OCI-LY1 (cell line): ENCODE measurements around the gene DNAJC7.
A peak's percentile ranks its signal among the peaks of the same experiment; 100 is the strongest.

Experiments
- H2AFZ ChIP-seq: fragments of 200-600 bp; sonication (generic), shearing (Covaris generic); 2 replicates; pipeline ENCODE4 v1.6.0; 2014; ENCODE audit warnings: antibody characterized with exemption, mild to moderate bottlenecking, low read length
- H3F3A ChIP-seq: fragments of 200-600 bp; sonication (generic), shearing (Covaris generic); 2 replicates; pipeline ENCODE4 v1.6.0; 2014; ENCODE audit warnings: mild to moderate bottlenecking, antibody characterized with exemption, low read length, moderate library complexity; ENCODE audit not compliant: insufficient read depth
- H3K27ac ChIP-seq: fragments of 200-600 bp; sonication (generic); 2 replicates; pipeline ENCODE4 v1.5.1; 2014; ENCODE audit warnings: low read length, mixed run types, mild to moderate bottlenecking, low read depth; ENCODE audit not compliant: poor library complexity, severe bottlenecking
- H3K27me3 ChIP-seq: fragments of 200-600 bp; sonication (generic); 2 replicates; pipeline ENCODE4 v1.6.0; 2014; ENCODE audit warnings: antibody characterized with exemption, mild to moderate bottlenecking, low read length, moderate library complexity; ENCODE audit not compliant: insufficient read depth
- H3K36me3 ChIP-seq: fragments of 200-600 bp; sonication (generic); 2 replicates; pipeline ENCODE4 v1.6.1; 2014; ENCODE audit warnings: mild to moderate bottlenecking, antibody characterized with exemption, low read length, moderate library complexity, mixed read lengths; ENCODE audit not compliant: insufficient read depth
- H3K4me1 ChIP-seq: fragments of 200-600 bp; sonication (generic); 2 replicates; pipeline ENCODE4 v1.5.1; 2014; ENCODE audit warnings: mild to moderate bottlenecking, low read length, moderate library complexity; ENCODE audit not compliant: insufficient read depth, severe bottlenecking
- H3K4me2 ChIP-seq: fragments of 200-600 bp; sonication (generic), shearing (Covaris generic); 2 replicates; pipeline ENCODE4 v1.6.1; 2014; ENCODE audit warnings: low read length
- H3K4me3 ChIP-seq: fragments of 200-600 bp; sonication (generic); 2 replicates; pipeline ENCODE4 v1.5.1; 2014; ENCODE audit warnings: low read length, low read depth, mild to moderate bottlenecking, mixed read lengths; ENCODE audit not compliant: poor library complexity, severe bottlenecking
- H3K79me2 ChIP-seq: fragments of 200-600 bp; shearing (Covaris generic); 2 replicates; pipeline ENCODE4 v1.6.1; 2016; ENCODE audit warnings: mixed run types, low read length, mixed read lengths; ENCODE audit not compliant: insufficient read depth
- H3K9ac ChIP-seq: fragments of 200-600 bp; sonication (generic), shearing (Covaris generic); 2 replicates; pipeline ENCODE4 v1.6.1; 2014; ENCODE audit warnings: mild to moderate bottlenecking, low read length, mixed read lengths
- H3K9me2 ChIP-seq: fragments of 200-600 bp; sonication (generic), shearing (Covaris generic); 2 replicates; pipeline ENCODE4 v1.6.1; 2014; ENCODE audit warnings: low read depth, mild to moderate bottlenecking, low read length, mixed read lengths
- H3K9me3 ChIP-seq: fragments of 200-600 bp; shearing (Covaris generic); 2 replicates; pipeline ENCODE4 v1.6.1; 2014; ENCODE audit warnings: low read length, mixed read lengths
- H4K20me1 ChIP-seq: fragments of 200-600 bp; sonication (generic), shearing (Covaris generic); 2 replicates; pipeline ENCODE4 v1.6.0; 2016; ENCODE audit warnings: mild to moderate bottlenecking, low read length; ENCODE audit not compliant: insufficient read depth
- EZH2 ChIP-seq: fragments of 200-600 bp; sonication (generic), shearing (Covaris generic); IDR thresholded peaks from 2 replicates; pipeline ENCODE4 v1.8.0; 2017; ENCODE audit warnings: borderline replicate concordance, mixed run types, mild to moderate bottlenecking, antibody characterized with exemption, low read length, moderate library complexity, mixed read lengths
- TF ChIP-seq, protein P1 (sequence below): fragments of 200-600 bp; sonication (generic), shearing (Covaris generic); IDR thresholded peaks from 2 replicates; pipeline ENCODE4 v1.5.1; 2017; ENCODE audit warnings: mild to moderate bottlenecking, antibody characterized with exemption, low read length, moderate library complexity, mixed read lengths

The DNAJC7 gene

DNA sequence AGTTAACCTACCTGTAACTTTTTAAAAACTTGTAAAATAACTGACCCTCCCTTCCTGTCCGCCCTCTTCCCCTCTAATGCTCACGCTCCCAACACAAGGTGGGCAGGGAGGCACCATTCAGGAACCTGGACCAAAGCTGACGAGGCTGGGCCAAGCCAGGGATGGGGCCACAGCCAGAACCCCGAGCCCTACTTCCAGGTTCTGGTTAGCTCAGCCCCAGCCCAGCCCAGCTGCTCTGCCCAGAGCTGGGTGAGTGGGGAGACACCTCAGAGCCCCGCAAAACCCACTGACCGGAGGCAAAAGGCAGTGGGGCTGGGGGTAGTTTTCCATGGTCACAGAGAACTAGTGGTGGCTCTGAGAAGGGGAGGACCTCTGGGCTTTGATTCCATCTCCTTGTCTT lies 43.2 kb downstream of the DNAJC7 start:
- no peak for TF ChIP-seq EZH2
- TF ChIP-seq, protein P1, sequence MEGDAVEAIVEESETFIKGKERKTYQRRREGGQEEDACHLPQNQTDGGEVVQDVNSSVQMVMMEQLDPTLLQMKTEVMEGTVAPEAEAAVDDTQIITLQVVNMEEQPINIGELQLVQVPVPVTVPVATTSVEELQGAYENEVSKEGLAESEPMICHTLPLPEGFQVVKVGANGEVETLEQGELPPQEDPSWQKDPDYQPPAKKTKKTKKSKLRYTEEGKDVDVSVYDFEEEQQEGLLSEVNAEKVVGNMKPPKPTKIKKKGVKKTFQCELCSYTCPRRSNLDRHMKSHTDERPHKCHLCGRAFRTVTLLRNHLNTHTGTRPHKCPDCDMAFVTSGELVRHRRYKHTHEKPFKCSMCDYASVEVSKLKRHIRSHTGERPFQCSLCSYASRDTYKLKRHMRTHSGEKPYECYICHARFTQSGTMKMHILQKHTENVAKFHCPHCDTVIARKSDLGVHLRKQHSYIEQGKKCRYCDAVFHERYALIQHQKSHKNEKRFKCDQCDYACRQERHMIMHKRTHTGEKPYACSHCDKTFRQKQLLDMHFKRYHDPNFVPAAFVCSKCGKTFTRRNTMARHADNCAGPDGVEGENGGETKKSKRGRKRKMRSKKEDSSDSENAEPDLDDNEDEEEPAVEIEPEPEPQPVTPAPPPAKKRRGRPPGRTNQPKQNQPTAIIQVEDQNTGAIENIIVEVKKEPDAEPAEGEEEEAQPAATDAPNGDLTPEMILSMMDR, result no peak
- H2AFZ ChIP-seq, result no peak overlapping the region
- H3K9me3 ChIP-seq, result no peaks in the 10 kb centered on the region
- H3K9ac ChIP-seq, result no peak overlapping the region
- no peaks in the 10 kb centered on the region for H3K27me3 ChIP-seq
- H3K9me2 ChIP-seq, result no peaks in the 10 kb centered on the region
- H3K36me3 ChIP-seq, result peaks cover 86% of the 10 kb centered on the region
- H3K27ac ChIP-seq, result peak overlapping the region; percentile 76
- H3K4me3 ChIP-seq, result no peak overlapping the region
- no peak overlapping the region for H3K4me2 ChIP-seq
- H3F3A ChIP-seq, result no peaks in the 10 kb centered on the region
- peaks cover 42% of the 10 kb centered on the region for H3K4me1 ChIP-seq
- no peaks in the 10 kb centered on the region for H3K79me2 ChIP-seq
- H4K20me1 ChIP-seq, result no peaks in the 10 kb centered on the region

DNA sequence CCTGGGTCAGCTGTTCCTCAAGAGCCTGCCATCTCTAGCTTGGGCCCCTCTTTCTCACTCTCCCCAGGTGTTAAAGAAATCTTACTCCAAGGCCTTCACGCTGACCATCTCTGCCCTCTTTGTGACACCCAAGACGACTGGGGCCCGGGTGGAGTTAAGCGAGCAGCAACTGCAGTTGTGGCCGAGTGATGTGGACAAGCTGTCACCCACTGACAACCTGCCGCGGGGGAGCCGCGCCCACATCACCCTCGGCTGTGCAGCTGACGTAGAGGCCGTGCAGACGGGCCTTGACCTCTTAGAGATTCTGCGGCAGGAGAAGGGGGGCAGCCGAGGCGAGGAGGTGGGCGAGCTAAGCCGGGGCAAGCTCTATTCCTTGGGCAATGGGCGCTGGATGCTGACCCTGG lies 43.8 kb downstream of the DNAJC7 start:
- Histone ChIP-seq H4K20me1 (no peaks in the 10 kb centered on the region), H3K27me3 (no peaks in the 10 kb centered on the region), H3K4me2 (peak overlapping the region; percentile 35), H3K4me3 (peak overlapping the region; percentile 12), H3K36me3 (peaks cover 89% of the 10 kb centered on the region), H3K9ac (no peak overlapping the region; the same call in 1 of the 2 replicates), H3K9me2 (no peaks in the 10 kb centered on the region), H2AFZ (no peak overlapping the region), H3K79me2 (no peaks in the 10 kb centered on the region), H3F3A (no peaks in the 10 kb centered on the region), H3K4me1 (peaks cover 45% of the 10 kb centered on the region), H3K9me3 (no peaks in the 10 kb centered on the region), H3K27ac (peak overlapping the region; percentile 76)
- TF ChIP-seq, protein P1, result no peak
- no peak for TF ChIP-seq EZH2

DNA sequence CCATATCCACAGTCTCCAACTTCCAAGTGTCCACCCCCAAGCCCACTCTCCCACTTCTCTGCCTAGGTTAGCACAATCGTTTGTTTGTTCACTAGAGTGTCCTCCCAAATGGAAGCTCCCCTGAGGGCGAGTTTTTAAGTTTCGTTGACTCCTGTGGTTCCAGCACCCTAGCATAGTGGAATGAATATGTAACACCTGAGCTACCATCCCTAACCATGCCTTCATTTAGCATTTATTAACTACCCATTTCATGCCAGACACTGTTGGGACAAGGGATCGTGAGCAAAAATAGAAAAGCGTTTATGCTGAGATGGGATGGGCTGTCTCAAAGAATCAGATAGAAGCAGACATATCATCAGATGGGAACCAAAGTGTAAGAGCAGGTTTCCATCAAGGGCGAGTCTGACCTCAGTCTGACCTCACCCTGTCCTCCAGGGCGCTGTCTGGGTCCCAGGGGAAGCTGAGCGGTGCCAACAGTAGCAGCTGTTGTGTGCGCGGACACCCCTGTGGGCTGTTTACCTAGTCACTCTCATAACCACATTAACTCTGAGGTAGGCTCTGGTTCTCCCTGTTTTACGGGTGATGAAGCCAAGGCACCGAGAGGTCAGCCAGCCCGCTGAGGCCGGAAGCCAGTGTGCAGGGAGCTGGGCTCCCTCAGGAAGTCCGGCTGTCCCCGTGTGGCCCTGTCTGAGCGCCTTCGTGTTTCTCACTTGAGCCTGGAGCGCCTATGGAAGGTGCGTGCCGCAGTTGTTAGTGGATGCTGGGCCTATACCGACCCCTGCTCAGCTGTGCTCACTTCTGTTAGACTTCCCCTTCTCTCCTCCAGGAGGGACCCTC lies 44.5 kb downstream of the DNAJC7 start:
- no peak overlapping the region for H2AFZ ChIP-seq
- TF ChIP-seq EZH2, result no peak
- TF ChIP-seq, protein P1, result no peak
- H3K4me2 ChIP-seq, result peak overlapping the region; percentile 35
- no peaks in the 10 kb centered on the region for H3K79me2 ChIP-seq
- peak overlapping the region; percentile 12 for H3K4me3 ChIP-seq
- peaks cover 51% of the 10 kb centered on the region for H3K4me1 ChIP-seq
- H3K27ac ChIP-seq, result peak overlapping the region; percentile 76
- no peaks in the 10 kb centered on the region for H4K20me1 ChIP-seq
- H3K27me3 ChIP-seq, result no peaks in the 10 kb centered on the region
- H3K9ac ChIP-seq, result no peak overlapping the region; the same call in 1 of the 2 replicates
- no peaks in the 10 kb centered on the region for H3F3A ChIP-seq
- H3K9me3 ChIP-seq, result no peaks in the 10 kb centered on the region
- H3K36me3 ChIP-seq, result peaks cover 88% of the 10 kb centered on the region
- no peaks in the 10 kb centered on the region for H3K9me2 ChIP-seq
